Measurements from ENCODE around the gene UCP1.
"Not testable (repeated sequence)": the region's sequence is repeated elsewhere in the genome, so short reads cannot be mapped to it uniquely, and the experiment has no call there.

The UCP1 gene

GRCh38 chr4:140529434-140529833 is 39.3 kb downstream of the UCP1 start:
- no peak for DNase-seq

- peak; percentile 88 for DNase-seq
Measured at GRCh38 chr4:140523857-140524742, 44.7 kb downstream of the UCP1 start, which contains the start of gene ELMOD2. ELMOD2 (plus strand) TSS chr4:140524168; CDS start chr4:140525429, 1,261 bp downstream.

- DNase-seq, result no peak
Measured at GRCh38 chr4:140523370-140523856, 45.3 kb downstream of the UCP1 start.

GRCh38 chr4:140515423-140515822 is 53.3 kb downstream of the UCP1 start:
- no peak for DNase-seq

GRCh38 chr4:140513765-140514164 is 55.0 kb downstream of the UCP1 start:
- not testable (repeated sequence) for DNase-seq

Measured in NK-92 treated with Interleukin-12 subunit alpha and Interleukin-12 subunit beta, amount 100 ng/mL, for 24 hours (cell line).